Measurements from ENCODE around the gene GPR173.

The GPR173 gene

GRCh38 chrX:53082773-53083616 lies 34.4 kb downstream of the GPR173 start:
- TF ChIP-seq CTCF (IDR thresholded peaks at IDR 0.05; ENCODE audit: low read depth, low read length, missing control alignments), result no peak
- no peak for DNase-seq (ENCODE audit: extremely low read depth, low read depth)

GRCh38 chrX:53084043-53084570 lies 35.5 kb downstream of the GPR173 start:
- DNase-seq (ENCODE audit: extremely low read depth, low read depth), result no peak
- no peak for TF ChIP-seq CTCF (IDR thresholded peaks at IDR 0.05; ENCODE audit: low read depth, low read length, missing control alignments)
- peak overlapping the region; percentile 70 for H3K4me3 ChIP-seq (replicated peaks; ENCODE audit: low read depth, low read length)

More at GRCh38 chrX:53082773-53083616, 34.4 kb downstream of the GPR173 start:
- H3K4me3 ChIP-seq (replicated peaks; ENCODE audit: low read depth, low read length), result peak overlapping the region; percentile 70

- H3K4me3 ChIP-seq (replicated peaks; ENCODE audit: low read depth, low read length), result peak overlapping the region; percentile 70
- no peak for TF ChIP-seq CTCF (IDR thresholded peaks at IDR 0.05; ENCODE audit: low read depth, low read length, missing control alignments)
- DNase-seq (ENCODE audit: extremely low read depth, low read depth), result no peak
Measured at GRCh38 chrX:53084863-53085262, 36.3 kb downstream of the GPR173 start.

GRCh38 chrX:53085661-53086229 lies 37.2 kb downstream of the GPR173 start:
- DNase-seq (ENCODE audit: extremely low read depth, low read depth), result no peak
- TF ChIP-seq CTCF (IDR thresholded peaks at IDR 0.05; ENCODE audit: low read depth, low read length, missing control alignments), result no peak
- peak overlapping the region; percentile 13 for H3K4me3 ChIP-seq (replicated peaks; ENCODE audit: low read depth, low read length)

GRCh38 chrX:53086464-53086863 lies 37.9 kb downstream of the GPR173 start:
- no peak for DNase-seq (ENCODE audit: extremely low read depth, low read depth)
- peak overlapping the region; percentile 13; the same call in 1 of the 2 replicates for H3K4me3 ChIP-seq (replicated peaks; ENCODE audit: low read depth, low read length)
- no peak for TF ChIP-seq CTCF (IDR thresholded peaks at IDR 0.05; ENCODE audit: low read depth, low read length, missing control alignments)

GRCh38 chrX:53087388-53087831 lies 38.8 kb downstream of the GPR173 start:
- no peak for DNase-seq (ENCODE audit: extremely low read depth, low read depth)
- 0 out of 2 replicates have a peak overlapping the region, but pooled peaks have one; percentile 13 for H3K4me3 ChIP-seq (replicated peaks; ENCODE audit: low read depth, low read length)
- TF ChIP-seq CTCF (IDR thresholded peaks at IDR 0.05; ENCODE audit: low read depth, low read length, missing control alignments), result no peak
